ENCODE measurements around the gene HTR6.

DNA sequence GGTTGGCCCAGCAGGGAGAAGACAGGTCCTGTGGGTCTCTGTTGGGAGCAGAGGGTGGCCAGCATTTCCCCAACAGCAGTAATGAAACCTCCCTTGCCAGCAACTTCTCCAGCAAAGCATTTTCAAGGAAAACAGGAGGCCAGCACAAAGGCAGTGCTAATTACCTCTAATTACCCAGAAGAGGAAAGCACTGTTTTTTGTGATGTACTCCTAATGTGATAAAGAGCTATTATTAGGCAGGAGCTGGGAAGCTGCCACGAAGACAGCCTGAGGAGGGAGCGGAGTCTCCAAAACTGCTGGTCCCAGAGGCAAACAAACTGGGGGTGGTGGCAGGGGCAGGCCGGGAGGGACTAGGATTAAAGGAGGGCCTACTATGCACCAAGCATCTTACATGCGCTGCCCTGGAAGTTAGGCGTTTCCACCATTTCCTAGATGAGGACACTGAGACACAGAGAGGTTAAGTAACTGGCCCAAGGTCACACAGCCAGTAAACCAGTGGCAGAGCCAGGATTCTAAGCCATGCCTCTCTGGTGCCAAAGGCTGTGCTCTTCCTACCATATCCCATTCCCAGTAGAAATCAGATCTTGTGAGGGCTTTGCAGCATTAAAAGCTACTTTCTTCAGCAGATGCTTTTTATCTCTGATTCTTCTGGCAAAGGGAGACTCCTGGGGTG is 24.5 kb downstream of the HTR6 start:
- TF ChIP-seq, protein P1, sequence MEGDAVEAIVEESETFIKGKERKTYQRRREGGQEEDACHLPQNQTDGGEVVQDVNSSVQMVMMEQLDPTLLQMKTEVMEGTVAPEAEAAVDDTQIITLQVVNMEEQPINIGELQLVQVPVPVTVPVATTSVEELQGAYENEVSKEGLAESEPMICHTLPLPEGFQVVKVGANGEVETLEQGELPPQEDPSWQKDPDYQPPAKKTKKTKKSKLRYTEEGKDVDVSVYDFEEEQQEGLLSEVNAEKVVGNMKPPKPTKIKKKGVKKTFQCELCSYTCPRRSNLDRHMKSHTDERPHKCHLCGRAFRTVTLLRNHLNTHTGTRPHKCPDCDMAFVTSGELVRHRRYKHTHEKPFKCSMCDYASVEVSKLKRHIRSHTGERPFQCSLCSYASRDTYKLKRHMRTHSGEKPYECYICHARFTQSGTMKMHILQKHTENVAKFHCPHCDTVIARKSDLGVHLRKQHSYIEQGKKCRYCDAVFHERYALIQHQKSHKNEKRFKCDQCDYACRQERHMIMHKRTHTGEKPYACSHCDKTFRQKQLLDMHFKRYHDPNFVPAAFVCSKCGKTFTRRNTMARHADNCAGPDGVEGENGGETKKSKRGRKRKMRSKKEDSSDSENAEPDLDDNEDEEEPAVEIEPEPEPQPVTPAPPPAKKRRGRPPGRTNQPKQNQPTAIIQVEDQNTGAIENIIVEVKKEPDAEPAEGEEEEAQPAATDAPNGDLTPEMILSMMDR (conservative IDR thresholded peaks at IDR 0.05), result no peak
- no peak for TF ChIP-seq EZH2 (IDR thresholded peaks at IDR 0.05; ENCODE audit: low read depth)

Measured in PC-9 (cell line).